H1 (cell line): ENCODE data around the gene CFAP97D2. TPM values are rescaled to one million over a fixed set of nuclear protein-coding genes. Genes with fewer than 3 reads are reported as not detected.

Source experiments
- CTCF ChIA-PET: fragments of 300-600 bp; sonication (Branson Sonifier 250); formaldehyde crosslinking; loops from one replicate; lab custom pipeline; 2021; ENCODE audit not compliant: partially characterized antibody; lab: Charles Lee
- POLR2A ChIA-PET: fragments of 300-600 bp; sonication (Branson Sonifier 250); formaldehyde crosslinking; loops from one replicate; lab custom pipeline; 2021; ENCODE audit warnings: inconsistent platforms; ENCODE audit not compliant: partially characterized antibody; lab: Charles Lee
- DNase-seq, 2 experiments: peaks; one replicate each; pipeline versions ENCODE4 v3.0.0 to v3.0.0-alpha.2; 2010 to 2022; ENCODE audit warnings: low spot score in 2 of 2, low read depth in 1 of 2, mixed read lengths in 1 of 2
- FAIRE-seq: peaks from 2 replicates; lab custom pipeline; 2011; peaks lifted over from hg19 to GRCh38; lab: Jason Lieb, UNC
- H2AFZ ChIP-seq: 2 replicates; pipeline ENCODE4 v1.8.1; 2012; ENCODE audit warnings: low read length, inconsistent platforms
- H2AK5ac ChIP-seq: 2 replicates; pipeline ENCODE4 v1.6.1; 2013; ENCODE audit warnings: low read depth, low read length
- H2BK120ac ChIP-seq: replicated peaks from 2 replicates; pipeline ENCODE3; 2013; ENCODE audit warnings: low read depth, low read length, inconsistent platforms
- H2BK12ac ChIP-seq: 2 replicates; pipeline ENCODE4 v1.6.1; 2013; ENCODE audit warnings: low read depth, low read length
- H2BK15ac ChIP-seq: 2 replicates; pipeline ENCODE4 v1.6.1; 2013; ENCODE audit warnings: low read length
- H2BK20ac ChIP-seq: 2 replicates; pipeline ENCODE4 v1.6.1; 2013; ENCODE audit warnings: low read length
- H2BK5ac ChIP-seq: 2 replicates; pipeline ENCODE4 v1.6.1; 2013; ENCODE audit warnings: low read depth, low read length
- H3K14ac ChIP-seq: 2 replicates; pipeline ENCODE4 v1.6.1; 2013; ENCODE audit warnings: inconsistent platforms; ENCODE audit not compliant: insufficient read length
- H3K18ac ChIP-seq: 2 replicates; pipeline ENCODE4 v1.6.1; 2013; ENCODE audit warnings: low read length; ENCODE audit errors: extremely low read depth
- H3K23ac ChIP-seq: 2 replicates; pipeline ENCODE4 v1.6.1; 2013; ENCODE audit warnings: inconsistent platforms; ENCODE audit not compliant: insufficient read length
- H3K23me2 ChIP-seq: 2 replicates; pipeline ENCODE4 v1.6.1; 2013; ENCODE audit warnings: low read depth, low read length
- H3K27ac ChIP-seq: 2 replicates; pipeline ENCODE4 v1.6.1; 2011; ENCODE audit warnings: low read depth, low read length, inconsistent platforms
- H3K27me3 ChIP-seq, 4 experiments: replicated peaks in 1 of 4; 1 replicate in 1 of 4; 2 replicates in 3 of 4; pipeline versions ENCODE4 v1.6.1 to v1.8.1; 2011 to 2013; ENCODE audit warnings: low read length in 3 of 4, mild to moderate bottlenecking in 3 of 4, inconsistent platforms in 2 of 4, mixed read lengths in 2 of 4, moderate library complexity in 1 of 4; ENCODE audit not compliant: control insufficient read depth in 3 of 4, insufficient read depth in 3 of 4; ENCODE audit errors: extremely low read depth in 1 of 4
- H3K36me3 ChIP-seq, 4 experiments: 2 replicates each; pipeline versions ENCODE4 v1.6.1 to v1.8.1; 2011 to 2013; ENCODE audit warnings: mild to moderate bottlenecking in 4 of 4, low read length in 3 of 4, moderate library complexity in 2 of 4, control low read depth in 1 of 4, inconsistent platforms in 1 of 4; ENCODE audit not compliant: insufficient read depth in 4 of 4, control insufficient read depth in 2 of 4
- H3K4ac ChIP-seq: replicated peaks from 2 replicates; pipeline ENCODE3; 2013; ENCODE audit warnings: low read length, low read depth, mixed read lengths, inconsistent platforms; ENCODE audit not compliant: insufficient read length
- H3K4me1 ChIP-seq, 4 experiments: replicated peaks in 1 of 4; 1 replicate in 1 of 4; 2 replicates in 3 of 4; pipeline versions ENCODE4 v1.6.1 to v1.8.1; 2011 to 2013; ENCODE audit warnings: low read length in 3 of 4, inconsistent platforms in 2 of 4, mixed read lengths in 1 of 4; ENCODE audit not compliant: insufficient read depth in 4 of 4, control insufficient read depth in 3 of 4
- H3K4me2 ChIP-seq, 2 experiments: 2 replicates each; pipeline versions ENCODE4 v1.6.1 to v1.8.1; 2011 to 2013; ENCODE audit warnings: low read depth in 2 of 2, low read length in 2 of 2, control low read depth in 1 of 2, inconsistent platforms in 1 of 2, mild to moderate bottlenecking in 1 of 2; ENCODE audit not compliant: insufficient read depth in 1 of 2
- H3K4me3 ChIP-seq, 4 experiments: fragments of 200-600, 300-600 bp in 1 of 4; sonication (generic), shearing (Covaris generic), sonication (Bioruptor Twin) in 1 of 4; 2 replicates each; pipeline versions ENCODE4 v1.5.1 to v1.8.1; 2011 to 2016; ENCODE audit warnings: low read length in 4 of 4, low read depth in 3 of 4, control low read depth in 2 of 4, inconsistent platforms in 2 of 4, mild to moderate bottlenecking in 2 of 4, mixed read lengths in 1 of 4, moderate library complexity in 1 of 4; ENCODE audit not compliant: insufficient read depth in 2 of 4; ENCODE audit errors: extremely low read depth in 1 of 4
- H3K56ac ChIP-seq: replicated peaks from 2 replicates; pipeline ENCODE3; 2013; ENCODE audit warnings: low read depth, mild to moderate bottlenecking, mixed read lengths, low read length, inconsistent platforms; ENCODE audit not compliant: insufficient read length
- H3K79me1 ChIP-seq: 2 replicates; pipeline ENCODE4 v1.6.1; 2013; ENCODE audit warnings: low read depth, low read length, control low read depth
- H3K79me2 ChIP-seq, 2 experiments: 2 replicates each; pipeline versions ENCODE4 v1.6.1 to v1.8.1; 2012 to 2013; ENCODE audit warnings: low read length in 2 of 2, mild to moderate bottlenecking in 2 of 2, inconsistent platforms in 1 of 2; ENCODE audit not compliant: insufficient read depth in 2 of 2, control insufficient read depth in 1 of 2
- H3K9ac ChIP-seq, 4 experiments: replicated peaks in 1 of 4; 1 replicate in 1 of 4; 2 replicates in 3 of 4; pipeline versions ENCODE4 v1.6.1 to v1.8.1; 2011 to 2013; ENCODE audit warnings: low read depth in 3 of 4, low read length in 3 of 4, control low read depth in 2 of 4, mild to moderate bottlenecking in 2 of 4, moderate library complexity in 2 of 4, inconsistent platforms in 1 of 4; ENCODE audit errors: extremely low read depth in 1 of 4
- H3K9me3 ChIP-seq, 2 experiments: 2 replicates each; pipeline versions ENCODE4 v1.6.1 to v1.8.1; 2012 to 2013; ENCODE audit warnings: mild to moderate bottlenecking in 2 of 2, moderate library complexity in 2 of 2, control low read depth in 1 of 2, inconsistent platforms in 1 of 2, low read depth in 1 of 2, low read length in 1 of 2, mixed read lengths in 1 of 2; ENCODE audit not compliant: insufficient read depth in 2 of 2
- H4K20me1 ChIP-seq, 2 experiments: replicated peaks in 1 of 2; 2 replicates each; pipeline versions ENCODE3 to v1.8.1; 2011 to 2013; ENCODE audit warnings: inconsistent platforms in 2 of 2, low read length in 2 of 2, mild to moderate bottlenecking in 1 of 2; ENCODE audit not compliant: insufficient read depth in 2 of 2, control insufficient read depth in 1 of 2
- H4K5ac ChIP-seq: 2 replicates; pipeline ENCODE4 v1.6.1; 2013; ENCODE audit warnings: low read length, low read depth, mixed read lengths, inconsistent platforms; ENCODE audit not compliant: insufficient read length
- H4K8ac ChIP-seq: 2 replicates; pipeline ENCODE4 v1.8.0; 2013; ENCODE audit warnings: mild to moderate bottlenecking, moderate library complexity, low read length, inconsistent platforms; ENCODE audit not compliant: insufficient read depth; ENCODE audit errors: extremely low read depth
- H4K91ac ChIP-seq: replicated peaks from 2 replicates; pipeline ENCODE3; 2013; ENCODE audit warnings: low read length, mixed read lengths, inconsistent platforms; ENCODE audit not compliant: insufficient read length
- BCL11A ChIP-seq, 2 experiments: IDR thresholded peaks; one replicate each; pipeline ENCODE4 v1.6.1; 2011; ENCODE audit warnings: low read depth in 2 of 2, low read length in 2 of 2, mild to moderate bottlenecking in 2 of 2
- CREB1 ChIP-seq: IDR thresholded peaks from 2 replicates; pipeline ENCODE4 v1.6.1; 2012; ENCODE audit warnings: inconsistent platforms
- CTBP2 ChIP-seq: IDR thresholded peaks from 2 replicates; pipeline ENCODE4 v1.7.0; 2011; ENCODE audit warnings: borderline replicate concordance, mild to moderate bottlenecking, moderate library complexity, mixed read lengths, low read length; ENCODE audit not compliant: insufficient read depth, insufficient read length
- EGR1 ChIP-seq: IDR thresholded peaks from 2 replicates; pipeline ENCODE4 v1.6.1; 2011; ENCODE audit warnings: low read depth, low read length, borderline replicate concordance
- EZH2 ChIP-seq: fragments of 200-600 bp; sonication (generic); IDR thresholded peaks from 2 replicates; pipeline ENCODE4 v1.7.1; 2012; ENCODE audit warnings: low read depth, mild to moderate bottlenecking, moderate library complexity, low read length, inconsistent platforms; ENCODE audit not compliant: severe bottlenecking
- MAFK ChIP-seq: IDR thresholded peaks from 2 replicates; pipeline ENCODE4 v1.6.1; 2012; ENCODE audit warnings: low read depth, mild to moderate bottlenecking, improper control_type of control experiment, low read length
- NANOG ChIP-seq: IDR thresholded peaks from 2 replicates; pipeline ENCODE4 v1.6.1; 2011; ENCODE audit warnings: low read length, low read depth, mild to moderate bottlenecking, inconsistent platforms; ENCODE audit not compliant: insufficient read depth, poor library complexity, severe bottlenecking
- SP1 ChIP-seq: IDR thresholded peaks from 2 replicates; pipeline ENCODE4 v1.6.1; 2011; ENCODE audit warnings: low read depth, low read length
- SUZ12 ChIP-seq: fragments of 200-600 bp; sonication (generic); IDR thresholded peaks from 2 replicates; pipeline ENCODE4 v1.6.1; 2012; ENCODE audit warnings: mild to moderate bottlenecking, inconsistent platforms, low read length, moderate library complexity, mixed read lengths
- TAF1 ChIP-seq: IDR thresholded peaks from 2 replicates; pipeline ENCODE4 v1.6.1; 2011; ENCODE audit warnings: mild to moderate bottlenecking, low read depth, low read length
- TEAD4 ChIP-seq: IDR thresholded peaks from 2 replicates; pipeline ENCODE4 v1.6.1; 2012; ENCODE audit warnings: low read depth, low read length, inconsistent platforms, mixed read lengths
- WGBS, 2 experiments: shearing (Covaris generic) in 1 of 2; methylation state at CpG; one replicate each; pipeline versions ENCODE4 v1.1.6 to v1.1.7; 2013 to 2015; ENCODE audit warnings: low lambda C conversion rate in 2 of 2, mixed read lengths in 2 of 2, inconsistent platforms in 1 of 2, low coverage in 1 of 2, missing lambda C conversion rate in 1 of 2; ENCODE audit not compliant: insufficient replicate concordance in 2 of 2, insufficient coverage in 1 of 2, insufficient read length in 1 of 2; ENCODE audit errors: extremely low coverage in 1 of 2, missing lambda C conversion rate in 1 of 2; 5-methylcytosine and 5-hydroxymethylcytosine counted together
- polyA plus RNA-seq, 7 experiments: library from polyadenylated mRNA; depleted of rRNA in 3 of 7; stranded (reverse) in 5 of 7; unstranded in 2 of 7; fragments of >200 nt in 5 of 7; fragments of 200-250 nt in 2 of 7; gene quantifications; 1 replicate in 5 of 7; 2 replicates in 1 of 7; 4 replicates in 1 of 7; pipeline versions ENCODE4 v1.2.1 to v1.2.3, GENCODE V29; 2011 to 2013; ENCODE audit warnings: missing spikeins in 2 of 7, mixed read lengths in 2 of 7
- total RNA-seq: library from RNA; stranded (reverse); fragmentation: NEBNext Ultra II Directional; extraction: Animal tissue kit (Norgen Biotek cat#: 25700); gene quantifications from 2 replicates; pipeline ENCODE4 v1.2.1, GENCODE V29; 2021

The CFAP97D2 gene
- total and polyA plus RNA-seq, 2 of the 8 experiments (the other 6 are each of a cell fraction or from before 2014, with no cell fraction given), result not detected

DNA sequence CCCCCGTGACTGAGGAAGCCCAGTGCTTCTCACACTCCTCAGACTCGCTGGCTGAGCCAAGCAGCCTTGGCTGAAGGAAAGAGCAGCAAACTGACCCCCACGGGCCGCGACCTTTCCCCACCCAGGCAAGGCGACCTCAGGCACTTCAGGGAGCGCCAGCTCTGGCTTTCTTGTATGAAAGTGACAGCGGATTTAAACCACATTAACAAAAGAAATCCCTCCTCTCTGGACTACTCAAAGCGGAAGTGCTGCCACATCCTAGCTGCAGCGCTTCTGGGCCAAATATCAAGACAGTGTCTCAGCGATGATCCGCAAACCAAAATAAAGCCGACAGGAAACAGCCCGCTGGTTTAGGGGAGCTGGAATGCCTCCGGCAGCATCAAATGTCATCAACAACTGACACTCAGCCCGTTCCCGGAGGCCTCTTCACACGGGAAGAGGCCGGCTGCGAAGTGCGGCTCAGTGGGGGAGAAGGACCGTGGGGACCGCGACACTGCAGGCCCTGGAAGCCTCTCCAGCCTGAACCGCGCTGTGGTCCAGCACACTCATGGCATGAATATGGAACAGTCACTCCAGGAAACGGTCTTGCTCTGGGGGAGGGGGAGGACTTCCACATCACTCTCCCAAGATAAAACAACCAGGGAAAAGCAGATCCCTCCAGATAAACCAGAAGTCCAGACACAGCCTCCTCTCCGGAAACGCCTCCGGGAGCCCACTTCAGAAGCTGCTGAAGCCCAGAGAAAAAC lies 48.0 kb upstream of the CFAP97D2 start:
- Histone ChIP-seq H3K4me2 (peak overlapping the region; percentile 96 to 98), H4K5ac (no peak overlapping the region), H3K79me2 (peaks cover 0 to 44% of the 10 kb centered on the region in 2 experiments; a peak in 2 of 4 replicates), H4K20me1 (peaks cover 2 to 14% of the 10 kb centered on the region in 2 experiments), H3K27ac (no peak overlapping the region), H3K9ac (no peak overlapping the region; a peak in 2 of 7 replicates), H3K27me3 (peaks cover 0 to 13% (median 10%) of the 10 kb centered on the region in 4 experiments; a peak in 5 of 7 replicates), H4K91ac (no peak overlapping the region), H2BK15ac (no peak overlapping the region; the same call in 1 of the 2 replicates), H3K23ac (no peak overlapping the region), H2BK12ac (peak overlapping the region; percentile 80; the same call in 1 of the 2 replicates), H3K4me1 (peaks cover 12 to 35% (median 25%) of the 10 kb centered on the region in 4 experiments), H3K4ac (peak overlapping the region; percentile 44), H2AK5ac (0 out of 2 replicates have a peak overlapping the region, but pooled peaks have one; percentile 66), H4K8ac (peak overlapping the region; percentile 62; the same call in 1 of the 2 replicates), H2AFZ (no peak overlapping the region), H2BK120ac (no peak overlapping the region), H3K23me2 (peaks cover 20% of the 10 kb centered on the region), H3K56ac (peak overlapping the region; percentile 6), H3K36me3 (no peaks in the 10 kb centered on the region), H3K4me3 (peak overlapping the region; percentile 48 to 76 (median 71)), H2BK5ac (0 out of 2 replicates have a peak overlapping the region, but pooled peaks have one; percentile 32), H3K14ac (no peak overlapping the region), H3K18ac (peak overlapping the region; percentile 51), H2BK20ac (peak overlapping the region; percentile 34; the same call in 1 of the 2 replicates), H3K79me1 (peaks cover 12% of the 10 kb centered on the region; the same call in 1 of the 2 replicates), H3K9me3 (no peaks in the 10 kb centered on the region)
- POLR2A ChIA-PET, result interaction anchor here (1.2 to 1.4 kb wide), 2 partner anchors 10 to 65 kb away, joined by 3 to 5 read pairs; no protein-coding TSS in a partner anchor
- FAIRE-seq (no peak), DNase-seq (no peak)
- whole genome bisulfite sequencing, 2 experiments, result 13% methylated on average over 28 of the region's 30 CpGs; no CpG with 5 or more reads in 1 of the 2 experiments
- CTCF ChIA-PET, result interaction anchor here (1.0 to 1.8 kb wide), 2 partner anchors 12 to 19 kb away, joined by 3 to 7 read pairs; no protein-coding TSS in a partner anchor
- TF ChIP-seq EZH2, result peak; percentile 12
- no peak for TF ChIP-seq CREB1
- TF ChIP-seq CTBP2, result peak; percentile 77
- TF ChIP-seq MAFK, result no peak
- 0 out of 2 replicates have a peak, but pooled peaks have one; percentile 51 for TF ChIP-seq TEAD4
- no peak for TF ChIP-seq SP1
- 0 out of 2 replicates have a peak, but pooled peaks have one; percentile 25 for TF ChIP-seq SUZ12
- no peak for TF ChIP-seq BCL11A (IDR thresholded peaks at IDR 0.05; ENCODE audit: low read depth in 2 of 2, low read length in 2 of 2)
- no peak for TF ChIP-seq EGR1
- no peak for TF ChIP-seq NANOG
- TF ChIP-seq TAF1, result no peak
